ENCODE measurements around the gene NAP1L5. TPM values are rescaled to one million over a fixed set of nuclear protein-coding genes. Genes with fewer than 3 reads are reported as not detected.
A peak's percentile ranks its signal among the peaks of the same experiment; 100 is the strongest.

Gene NAP1L5
- total RNA-seq (3.8 TPM), polyA plus RNA-seq (9.4 TPM)
- long read RNA-seq, donor 1: 0 reads
- long read RNA-seq, donor 2: 0 reads
- long read RNA-seq, donor 3, transcript NAP1L5-201 (1 exons, 1,915 nt): major isoform, 8 of 8 reads
- long read RNA-seq, donor 3, partial matches to known transcripts: 0 of 8 reads
- long read RNA-seq, donor 3, other reads (novel, unspliced or antisense): 0 of 8 reads
- long read RNA-seq, donor 4, transcript NAP1L5-201 (1 exons, 1,915 nt): major isoform, 6 of 6 reads
- long read RNA-seq, donor 4, partial matches to known transcripts: 0 of 6 reads
- long read RNA-seq, donor 4, other reads (novel, unspliced or antisense): 0 of 6 reads
- long read RNA-seq, donor 5, transcript NAP1L5-201 (1 exons, 1,915 nt): major isoform, 10 of 10 reads
- long read RNA-seq, donor 5, partial matches to known transcripts: 0 of 10 reads
- long read RNA-seq, donor 5, other reads (novel, unspliced or antisense): 0 of 10 reads
- long read RNA-seq, donor 6, partial matches to known transcripts: 0 of 3 reads
- long read RNA-seq, donor 6, other reads (novel, unspliced or antisense): 0 of 3 reads
- long read RNA-seq, donor 7, transcript NAP1L5-201 (1 exons, 1,915 nt): major isoform, 8 of 8 reads
- long read RNA-seq, donor 7, partial matches to known transcripts: 0 of 8 reads
- long read RNA-seq, donor 7, other reads (novel, unspliced or antisense): 0 of 8 reads
- long read RNA-seq, donor 8, partial matches to known transcripts: 0 of 2 reads
- long read RNA-seq, donor 8, other reads (novel, unspliced or antisense): 0 of 2 reads
- long read RNA-seq, donor 9, partial matches to known transcripts: 0 of 1 reads
- long read RNA-seq, donor 9, other reads (novel, unspliced or antisense): 0 of 1 reads
- long read RNA-seq, donor 10, partial matches to known transcripts: 0 of 2 reads
- long read RNA-seq, donor 10, other reads (novel, unspliced or antisense): 0 of 2 reads

GRCh38 chr4:88697588-88698329 is at the start of gene NAP1L5:
Gene NAP1L5 (minus strand): TSS chr4:88697829. CDS start chr4:88697754, 75 bp downstream.
- no peaks in the 10 kb centered on the region for H3K9me3 ChIP-seq (ENCODE audit: control insufficient read depth in 2 of 2, insufficient read depth in 1 of 2, low read length in 1 of 2)
- H3K27me3 ChIP-seq (ENCODE audit: control insufficient read depth in 2 of 2, insufficient read depth in 1 of 2, low read length in 1 of 2): no peaks in the 10 kb centered on the region
- no peaks in the 10 kb centered on the region for H3K4me1 ChIP-seq (ENCODE audit: control insufficient read depth in 2 of 2, insufficient read depth in 2 of 2, low read length in 2 of 2)
- peak within 1 kb of the TSS; percentile 38 to 53 for H3K27ac ChIP-seq (ENCODE audit: low read depth in 1 of 2, low read length in 1 of 2)
- H3K36me3 ChIP-seq (ENCODE audit: control insufficient read depth in 2 of 2, insufficient read depth in 2 of 2, low read length in 1 of 2): peaks cover 2 to 3% of the 10 kb centered on the region in 2 donors
- 58% methylated on average over 40 of the region's 40 CpGs for WGBS
- peak in 8 of 9 donors; percentile 20 to 73 (median 46) for DNase-seq (ENCODE audit: low read depth in 6 of 9, low spot score in 9 of 9)
- peak within 1 kb of the TSS; percentile 62 to 74 for H3K4me3 ChIP-seq (ENCODE audit: low read length in 2 of 2)

- 98% methylated on average over 7 of the region's 7 CpGs for WGBS
- H3K27me3 ChIP-seq (ENCODE audit: control insufficient read depth in 2 of 2, insufficient read depth in 1 of 2, low read length in 1 of 2): no peaks in the 10 kb centered on the region
These were observed 49.7 kb upstream of the NAP1L5 start for GRCh38 chr4:88747351-88747750.

GRCh38 chr4:88746206-88746605 is 48.6 kb upstream of the NAP1L5 start:
- no peak for DNase-seq (ENCODE audit: low read depth in 6 of 9, low spot score in 9 of 9)
- peaks cover 8 to 31% of the 10 kb centered on the region in 2 donors for H3K36me3 ChIP-seq (ENCODE audit: control insufficient read depth in 2 of 2, insufficient read depth in 2 of 2, low read length in 1 of 2)

More at GRCh38 chr4:88747351-88747750, 49.7 kb upstream of the NAP1L5 start:
- H3K27ac ChIP-seq (ENCODE audit: low read depth in 1 of 2, low read length in 1 of 2): no peak overlapping the region
- H3K9me3 ChIP-seq (ENCODE audit: control insufficient read depth in 2 of 2, insufficient read depth in 1 of 2, low read length in 1 of 2): no peaks in the 10 kb centered on the region
- peaks cover 8 to 31% of the 10 kb centered on the region in 2 donors for H3K36me3 ChIP-seq (ENCODE audit: control insufficient read depth in 2 of 2, insufficient read depth in 2 of 2, low read length in 1 of 2)
- H3K4me3 ChIP-seq (ENCODE audit: low read length in 2 of 2): no peak overlapping the region
- DNase-seq (ENCODE audit: low read depth in 6 of 9, low spot score in 9 of 9): no peak
- H3K4me1 ChIP-seq (ENCODE audit: control insufficient read depth in 2 of 2, insufficient read depth in 2 of 2, low read length in 2 of 2): no peaks in the 10 kb centered on the region

GRCh38 chr4:88745581-88746163 is 48.0 kb upstream of the NAP1L5 start:
- Histone ChIP-seq H3K4me3 (ENCODE audit: low read length in 2 of 2) (no peak overlapping the region), H3K27me3 (ENCODE audit: control insufficient read depth in 2 of 2, insufficient read depth in 1 of 2, low read length in 1 of 2) (no peaks in the 10 kb centered on the region), H3K4me1 (ENCODE audit: control insufficient read depth in 2 of 2, insufficient read depth in 2 of 2, low read length in 2 of 2) (no peaks in the 10 kb centered on the region), H3K27ac (ENCODE audit: low read depth in 1 of 2, low read length in 1 of 2) (no peak overlapping the region), H3K9me3 (ENCODE audit: control insufficient read depth in 2 of 2, insufficient read depth in 1 of 2, low read length in 1 of 2) (no peaks in the 10 kb centered on the region), H3K36me3 (ENCODE audit: control insufficient read depth in 2 of 2, insufficient read depth in 2 of 2, low read length in 1 of 2) (peaks cover 8 to 31% of the 10 kb centered on the region in 2 donors)
- 87% methylated on average over 1 of the region's 1 CpG for WGBS
- no peak for DNase-seq (ENCODE audit: low read depth in 6 of 9, low spot score in 9 of 9)

More at GRCh38 chr4:88746206-88746605, 48.6 kb upstream of the NAP1L5 start:
- H3K4me3 ChIP-seq (ENCODE audit: low read length in 2 of 2): no peak overlapping the region
- H3K4me1 ChIP-seq (ENCODE audit: control insufficient read depth in 2 of 2, insufficient read depth in 2 of 2, low read length in 2 of 2): no peaks in the 10 kb centered on the region
- H3K27ac ChIP-seq (ENCODE audit: low read depth in 1 of 2, low read length in 1 of 2): no peak overlapping the region
- H3K27me3 ChIP-seq (ENCODE audit: control insufficient read depth in 2 of 2, insufficient read depth in 1 of 2, low read length in 1 of 2): no peaks in the 10 kb centered on the region
- H3K9me3 ChIP-seq (ENCODE audit: control insufficient read depth in 2 of 2, insufficient read depth in 1 of 2, low read length in 1 of 2): no peaks in the 10 kb centered on the region
- WGBS: 87% methylated on average over 5 of the region's 5 CpGs

- no peaks in the 10 kb centered on the region for H3K9me3 ChIP-seq (ENCODE audit: control insufficient read depth in 2 of 2, insufficient read depth in 1 of 2, low read length in 1 of 2)
- peaks cover 8 to 29% of the 10 kb centered on the region in 2 donors for H3K36me3 ChIP-seq (ENCODE audit: control insufficient read depth in 2 of 2, insufficient read depth in 2 of 2, low read length in 1 of 2)
- H3K4me3 ChIP-seq (ENCODE audit: low read length in 2 of 2): no peak overlapping the region
- H3K4me1 ChIP-seq (ENCODE audit: control insufficient read depth in 2 of 2, insufficient read depth in 2 of 2, low read length in 2 of 2): no peaks in the 10 kb centered on the region
- H3K27ac ChIP-seq (ENCODE audit: low read depth in 1 of 2, low read length in 1 of 2): no peak overlapping the region
- no peaks in the 10 kb centered on the region for H3K27me3 ChIP-seq (ENCODE audit: control insufficient read depth in 2 of 2, insufficient read depth in 1 of 2, low read length in 1 of 2)
- WGBS: 100% methylated on average over 1 of the region's 1 CpG
- DNase-seq (ENCODE audit: low read depth in 6 of 9, low spot score in 9 of 9): no peak
These were observed 47.5 kb upstream of the NAP1L5 start for GRCh38 chr4:88745175-88745574.

- H3K36me3 ChIP-seq (ENCODE audit: control insufficient read depth in 2 of 2, insufficient read depth in 2 of 2, low read length in 1 of 2): peaks cover 5 to 23% of the 10 kb centered on the region in 2 donors
- no peaks in the 10 kb centered on the region for H3K27me3 ChIP-seq (ENCODE audit: control insufficient read depth in 2 of 2, insufficient read depth in 1 of 2, low read length in 1 of 2)
- H3K9me3 ChIP-seq (ENCODE audit: control insufficient read depth in 2 of 2, insufficient read depth in 1 of 2, low read length in 1 of 2): no peaks in the 10 kb centered on the region
- H3K4me3 ChIP-seq (ENCODE audit: low read length in 2 of 2): no peak overlapping the region
- no peak for DNase-seq (ENCODE audit: low read depth in 6 of 9, low spot score in 9 of 9)
- H3K27ac ChIP-seq (ENCODE audit: low read depth in 1 of 2, low read length in 1 of 2): no peak overlapping the region
- WGBS: 92% methylated on average over 3 of the region's 3 CpGs
- H3K4me1 ChIP-seq (ENCODE audit: control insufficient read depth in 2 of 2, insufficient read depth in 2 of 2, low read length in 2 of 2): no peaks in the 10 kb centered on the region
These were observed 47.0 kb upstream of the NAP1L5 start for GRCh38 chr4:88744609-88745008.

GRCh38 chr4:88743696-88744095 is 46.1 kb upstream of the NAP1L5 start:
- H3K27me3 ChIP-seq (ENCODE audit: control insufficient read depth in 2 of 2, insufficient read depth in 1 of 2, low read length in 1 of 2): no peaks in the 10 kb centered on the region
- WGBS: 98% methylated on average over 3 of the region's 3 CpGs
- no peaks in the 10 kb centered on the region for H3K9me3 ChIP-seq (ENCODE audit: control insufficient read depth in 2 of 2, insufficient read depth in 1 of 2, low read length in 1 of 2)
- H3K36me3 ChIP-seq (ENCODE audit: control insufficient read depth in 2 of 2, insufficient read depth in 2 of 2, low read length in 1 of 2): peaks cover 4 to 15% of the 10 kb centered on the region in 2 donors
- no peak for DNase-seq (ENCODE audit: low read depth in 6 of 9, low spot score in 9 of 9)
- no peak overlapping the region for H3K4me3 ChIP-seq (ENCODE audit: low read length in 2 of 2)
- no peaks in the 10 kb centered on the region for H3K4me1 ChIP-seq (ENCODE audit: control insufficient read depth in 2 of 2, insufficient read depth in 2 of 2, low read length in 2 of 2)
- H3K27ac ChIP-seq (ENCODE audit: low read depth in 1 of 2, low read length in 1 of 2): no peak overlapping the region

GRCh38 chr4:88742561-88742960 is 44.9 kb upstream of the NAP1L5 start:
- Histone ChIP-seq H3K27me3 (ENCODE audit: control insufficient read depth in 2 of 2, insufficient read depth in 1 of 2, low read length in 1 of 2) (no peaks in the 10 kb centered on the region), H3K4me3 (ENCODE audit: low read length in 2 of 2) (no peak overlapping the region), H3K27ac (ENCODE audit: low read depth in 1 of 2, low read length in 1 of 2) (no peak overlapping the region), H3K9me3 (ENCODE audit: control insufficient read depth in 2 of 2, insufficient read depth in 1 of 2, low read length in 1 of 2) (no peaks in the 10 kb centered on the region), H3K36me3 (ENCODE audit: control insufficient read depth in 2 of 2, insufficient read depth in 2 of 2, low read length in 1 of 2) (peaks cover 4 to 9% of the 10 kb centered on the region in 2 donors), H3K4me1 (ENCODE audit: control insufficient read depth in 2 of 2, insufficient read depth in 2 of 2, low read length in 2 of 2) (peaks cover 6 to 10% of the 10 kb centered on the region in 2 donors)
- 61% methylated on average over 2 of the region's 2 CpGs for WGBS
- no peak for DNase-seq (ENCODE audit: low read depth in 6 of 9, low spot score in 9 of 9)

Data from thymus (tissue), 14 donors.